Measurements from ENCODE around the gene BBS12. TPM values are rescaled to one million over a fixed set of nuclear protein-coding genes. Genes with fewer than 3 reads are reported as not detected.

The BBS12 gene
- total and polyA plus RNA-seq, 3 experiments from 2014 or later = 1.7 to 2.1 (median 1.8) TPM

- H3K36me3 ChIP-seq (ENCODE audit: insufficient read depth, low read length) = no peaks in the 10 kb centered on the region
- peak overlapping the region in 3 of 8 donors; percentile 5 to 69 (median 22) for H3K27ac Mint-ChIP-seq
- H3K27ac ChIP-seq (ENCODE audit: low read depth, low read length) = no peak overlapping the region
- ChIA-PET POLR2A (no interaction called here), CTCF (no interaction called here)
- peaks cover 5 to 19% (median 10%) of the 10 kb centered on the region in 3 donors for H3K36me3 Mint-ChIP-seq
- no peaks in the 10 kb centered on the region for H3K4me1 ChIP-seq (ENCODE audit: insufficient read depth, low read length)
- DNase-seq = no peak
- peaks cover 4 to 20% of the 10 kb centered on the region in 2 donors for H3K27me3 Mint-ChIP-seq
- no peaks in the 10 kb centered on the region for H3K9me3 ChIP-seq (ENCODE audit: low read length)
- H3K4me1 Mint-ChIP-seq = peaks cover 0 to 10% (median 6%) of the 10 kb centered on the region in 3 donors
- H3K4me3 ChIP-seq (ENCODE audit: low read length) = no peak overlapping the region
- H3K9me3 Mint-ChIP-seq = no peaks in the 10 kb centered on the region
- H3K4me3 Mint-ChIP-seq = no peak overlapping the region
- H3K27me3 ChIP-seq (ENCODE audit: insufficient read depth, low read length, poor library complexity, severe bottlenecking) = no peaks in the 10 kb centered on the region
These were observed 14.0 kb downstream of the BBS12 start for GRCh38 chr4:122746485-122746965.

GRCh38 chr4:122747068-122747467, 14.6 kb downstream of the BBS12 start:
- ChIA-PET CTCF (interaction anchor here (0.8 kb wide), 1 partner anchor 30 kb away, joined by 3 read pairs; no protein-coding TSS in a partner anchor), POLR2A (no interaction called here)
- Histone ChIP-seq H3K27me3 (ENCODE audit: insufficient read depth, low read length, poor library complexity, severe bottlenecking) (no peaks in the 10 kb centered on the region), H3K27ac (ENCODE audit: low read depth, low read length) (no peak overlapping the region), H3K4me1 (ENCODE audit: insufficient read depth, low read length) (no peaks in the 10 kb centered on the region), H3K36me3 (ENCODE audit: insufficient read depth, low read length) (no peaks in the 10 kb centered on the region), H3K9me3 (ENCODE audit: low read length) (no peaks in the 10 kb centered on the region), H3K4me3 (ENCODE audit: low read length) (no peak overlapping the region)
- H3K27me3 Mint-ChIP-seq = peaks cover 6 to 25% of the 10 kb centered on the region in 2 donors
- DNase-seq = no peak
- H3K4me3 Mint-ChIP-seq = no peak overlapping the region
- peaks cover 5 to 15% (median 8%) of the 10 kb centered on the region in 3 donors for H3K36me3 Mint-ChIP-seq
- no peaks in the 10 kb centered on the region for H3K9me3 Mint-ChIP-seq
- H3K4me1 Mint-ChIP-seq = peaks cover 0 to 10% (median 6%) of the 10 kb centered on the region in 3 donors
- H3K27ac Mint-ChIP-seq = no peak overlapping the region

GRCh38 chr4:122747883-122748282, 15.4 kb downstream of the BBS12 start:
- no peak for DNase-seq
- Mint-ChIP-seq H3K9me3 (no peaks in the 10 kb centered on the region), H3K4me3 (no peak overlapping the region), H3K4me1 (peaks cover 0 to 10% (median 6%) of the 10 kb centered on the region in 3 donors), H3K27me3 (peaks cover 6 to 31% of the 10 kb centered on the region in 2 donors), H3K27ac (no peak overlapping the region), H3K36me3 (peaks cover 0 to 7% (median 4%) of the 10 kb centered on the region in 3 donors)
- no peak overlapping the region for H3K4me3 ChIP-seq (ENCODE audit: low read length)
- no peaks in the 10 kb centered on the region for H3K4me1 ChIP-seq (ENCODE audit: insufficient read depth, low read length)
- ChIA-PET CTCF (interaction anchor here (0.8 to 1.0 kb wide), 2 partner anchors 10 to 31 kb away, joined by 3 read pairs; no protein-coding TSS in a partner anchor), POLR2A (no interaction called here)
- H3K9me3 ChIP-seq (ENCODE audit: low read length) = no peaks in the 10 kb centered on the region
- no peaks in the 10 kb centered on the region for H3K27me3 ChIP-seq (ENCODE audit: insufficient read depth, low read length, poor library complexity, severe bottlenecking)
- H3K27ac ChIP-seq (ENCODE audit: low read depth, low read length) = no peak overlapping the region
- H3K36me3 ChIP-seq (ENCODE audit: insufficient read depth, low read length) = no peaks in the 10 kb centered on the region

GRCh38 chr4:122749704-122750454, 17.4 kb downstream of the BBS12 start:
- no peak overlapping the region for H3K27ac Mint-ChIP-seq
- peaks cover 6 to 34% of the 10 kb centered on the region in 2 donors for H3K27me3 Mint-ChIP-seq
- Histone ChIP-seq H3K27ac (ENCODE audit: low read depth, low read length) (peak overlapping the region; percentile 68), H3K27me3 (ENCODE audit: insufficient read depth, low read length, poor library complexity, severe bottlenecking) (no peaks in the 10 kb centered on the region), H3K36me3 (ENCODE audit: insufficient read depth, low read length) (no peaks in the 10 kb centered on the region), H3K9me3 (ENCODE audit: low read length) (no peaks in the 10 kb centered on the region), H3K4me3 (ENCODE audit: low read length) (no peak overlapping the region), H3K4me1 (ENCODE audit: insufficient read depth, low read length) (no peaks in the 10 kb centered on the region)
- no peak for DNase-seq
- H3K36me3 Mint-ChIP-seq = peaks cover 0 to 2% (median 0%) of the 10 kb centered on the region in 3 donors
- POLR2A ChIA-PET = no interaction called here
- H3K9me3 Mint-ChIP-seq = no peaks in the 10 kb centered on the region
- H3K4me1 Mint-ChIP-seq = peaks cover 0 to 10% (median 6%) of the 10 kb centered on the region in 3 donors
- CTCF ChIA-PET = no interaction called here
- no peak overlapping the region for H3K4me3 Mint-ChIP-seq

- Mint-ChIP-seq H3K36me3 (no peaks in the 10 kb centered on the region), H3K9me3 (no peaks in the 10 kb centered on the region), H3K4me3 (no peak overlapping the region), H3K4me1 (peaks cover 0 to 7% (median 3%) of the 10 kb centered on the region in 3 donors), H3K27me3 (peaks cover 9 to 35% of the 10 kb centered on the region in 2 donors), H3K27ac (no peak overlapping the region)
- no peak overlapping the region for H3K4me3 ChIP-seq (ENCODE audit: low read length)
- H3K36me3 ChIP-seq (ENCODE audit: insufficient read depth, low read length) = no peaks in the 10 kb centered on the region
- H3K4me1 ChIP-seq (ENCODE audit: insufficient read depth, low read length) = no peaks in the 10 kb centered on the region
- H3K9me3 ChIP-seq (ENCODE audit: low read length) = no peaks in the 10 kb centered on the region
- H3K27me3 ChIP-seq (ENCODE audit: insufficient read depth, low read length, poor library complexity, severe bottlenecking) = no peaks in the 10 kb centered on the region
- no peak overlapping the region for H3K27ac ChIP-seq (ENCODE audit: low read depth, low read length)
- DNase-seq = no peak
- POLR2A ChIA-PET = no interaction called here
- CTCF ChIA-PET = interaction anchor here (0.6 to 1.0 kb wide), 3 partner anchors 15 to 175 kb away, joined by 3 read pairs; partner anchors contain the start of gene BBS12
These were observed 23.2 kb downstream of the BBS12 start for GRCh38 chr4:122755675-122756074.

- POLR2A ChIA-PET = no interaction called here
- Histone ChIP-seq H3K36me3 (ENCODE audit: insufficient read depth, low read length) (no peaks in the 10 kb centered on the region), H3K27me3 (ENCODE audit: insufficient read depth, low read length, poor library complexity, severe bottlenecking) (no peaks in the 10 kb centered on the region), H3K27ac (ENCODE audit: low read depth, low read length) (peak overlapping the region; percentile 11), H3K9me3 (ENCODE audit: low read length) (no peaks in the 10 kb centered on the region), H3K4me3 (ENCODE audit: low read length) (no peak overlapping the region), H3K4me1 (ENCODE audit: insufficient read depth, low read length) (peaks cover 9% of the 10 kb centered on the region)
- peak in 2 of 5 donors; percentile 18 for DNase-seq
- H3K27ac Mint-ChIP-seq = no peak overlapping the region
- no peaks in the 10 kb centered on the region for H3K9me3 Mint-ChIP-seq
- H3K4me3 Mint-ChIP-seq = no peak overlapping the region
- peaks cover 3 to 16% of the 10 kb centered on the region in 2 donors for H3K27me3 Mint-ChIP-seq
- H3K36me3 Mint-ChIP-seq = no peaks in the 10 kb centered on the region
- H3K4me1 Mint-ChIP-seq = peaks cover 17 to 22% (median 20%) of the 10 kb centered on the region in 3 donors
- CTCF ChIA-PET = interaction anchor here (0.7 to 2.2 kb wide), 15 partner anchors 10 to 180 kb away, joined by 3 to 23 read pairs (median 3); partner anchors contain the start of gene NUDT6
These were observed 25.5 kb downstream of the BBS12 start for GRCh38 chr4:122758033-122758432.

GRCh38 chr4:122759639-122760310, 27.3 kb downstream of the BBS12 start:
- no peak overlapping the region for H3K27ac Mint-ChIP-seq
- no peak for DNase-seq
- Histone ChIP-seq H3K27ac (ENCODE audit: low read depth, low read length) (no peak overlapping the region), H3K27me3 (ENCODE audit: insufficient read depth, low read length, poor library complexity, severe bottlenecking) (no peaks in the 10 kb centered on the region), H3K4me3 (ENCODE audit: low read length) (no peak overlapping the region), H3K36me3 (ENCODE audit: insufficient read depth, low read length) (no peaks in the 10 kb centered on the region), H3K4me1 (ENCODE audit: insufficient read depth, low read length) (peaks cover 13% of the 10 kb centered on the region), H3K9me3 (ENCODE audit: low read length) (no peaks in the 10 kb centered on the region)
- ChIA-PET POLR2A (no interaction called here), CTCF (no interaction called here)
- peaks cover 19 to 26% (median 24%) of the 10 kb centered on the region in 3 donors for H3K4me1 Mint-ChIP-seq
- H3K9me3 Mint-ChIP-seq = no peaks in the 10 kb centered on the region
- H3K4me3 Mint-ChIP-seq = no peak overlapping the region
- H3K27me3 Mint-ChIP-seq = peaks cover 3 to 13% of the 10 kb centered on the region in 2 donors
- H3K36me3 Mint-ChIP-seq = no peaks in the 10 kb centered on the region

GRCh38 chr4:122762520-122762919, 30.0 kb downstream of the BBS12 start:
- no peaks in the 10 kb centered on the region for H3K27me3 ChIP-seq (ENCODE audit: insufficient read depth, low read length, poor library complexity, severe bottlenecking)
- Mint-ChIP-seq H3K27ac (peak overlapping the region in 1 of 8 donors; percentile 24), H3K36me3 (no peaks in the 10 kb centered on the region), H3K9me3 (no peaks in the 10 kb centered on the region), H3K4me1 (peaks cover 19 to 26% (median 24%) of the 10 kb centered on the region in 3 donors), H3K27me3 (peaks cover 0 to 5% of the 10 kb centered on the region in 2 donors), H3K4me3 (peak overlapping the region in 6 of 7 donors; percentile 14 to 67 (median 42))
- no peak overlapping the region for H3K4me3 ChIP-seq (ENCODE audit: low read length)
- H3K4me1 ChIP-seq (ENCODE audit: insufficient read depth, low read length) = peaks cover 13% of the 10 kb centered on the region
- H3K27ac ChIP-seq (ENCODE audit: low read depth, low read length) = no peak overlapping the region
- DNase-seq = peak in 3 of 5 donors; percentile 7 to 53 (median 16)
- H3K36me3 ChIP-seq (ENCODE audit: insufficient read depth, low read length) = no peaks in the 10 kb centered on the region
- ChIA-PET POLR2A (no interaction called here), CTCF (no interaction called here)
- H3K9me3 ChIP-seq (ENCODE audit: low read length) = no peaks in the 10 kb centered on the region

Data from CD8-positive, alpha-beta memory T cell (primary cell).